ENCODE results near the gene RYR3.

The RYR3 gene

DNA sequence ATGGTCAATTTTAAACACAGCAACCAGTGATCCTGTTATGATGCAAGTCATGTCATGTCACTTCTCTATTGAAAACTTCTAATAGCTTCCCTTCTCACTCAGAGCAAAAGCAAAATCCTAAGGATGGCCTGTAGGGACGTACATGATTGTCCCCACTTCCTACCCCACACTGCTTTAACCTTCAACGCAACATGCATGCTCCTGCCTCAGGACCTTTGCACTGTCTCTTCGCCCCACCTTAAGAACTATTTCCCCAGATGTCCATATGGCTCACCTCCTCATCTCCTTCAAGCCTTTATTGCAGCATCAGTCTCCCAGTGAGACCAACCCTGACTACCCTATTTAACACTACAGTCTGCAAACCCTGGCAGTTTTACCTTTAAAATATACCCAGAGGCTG is 443.5 kb downstream of the RYR3 start:
- Mint-ChIP-seq H3K27ac (no peak overlapping the region), H3K4me1 (no peaks in the 10 kb centered on the region), H3K27me3 (peaks cover 11% of the 10 kb centered on the region), H3K9me3 (no peaks in the 10 kb centered on the region), H3K4me3 (no peak overlapping the region)
- DNase-seq (no peak), ATAC-seq (no peak)

DNA sequence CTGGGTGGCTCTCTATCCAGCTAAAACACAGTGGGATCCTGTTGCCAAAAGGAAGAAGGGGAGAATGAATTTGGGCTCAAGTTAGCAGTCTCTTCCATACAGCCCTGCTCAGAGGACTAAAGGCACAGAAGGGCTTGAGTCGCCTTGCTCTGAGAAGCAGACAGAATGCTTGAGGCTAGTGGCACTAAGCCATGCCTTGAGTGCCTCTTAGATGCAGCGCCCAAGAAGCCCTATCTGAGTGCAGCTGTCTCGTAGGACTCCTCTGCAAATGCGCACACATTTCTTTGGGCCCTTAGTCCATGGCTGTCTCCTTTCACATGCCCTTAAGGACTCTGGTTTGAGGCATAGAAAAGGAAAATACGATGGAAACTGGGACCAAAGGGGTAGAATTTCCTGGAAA is 446.2 kb downstream of the RYR3 start:
- DNase-seq (no peak), ATAC-seq (no peak)
- peaks cover 31% of the 10 kb centered on the region for H3K27me3 Mint-ChIP-seq
- no peak overlapping the region for H3K4me3 Mint-ChIP-seq
- no peak overlapping the region for H3K27ac Mint-ChIP-seq
- no peaks in the 10 kb centered on the region for H3K4me1 Mint-ChIP-seq
- H3K9me3 Mint-ChIP-seq = no peaks in the 10 kb centered on the region

DNA sequence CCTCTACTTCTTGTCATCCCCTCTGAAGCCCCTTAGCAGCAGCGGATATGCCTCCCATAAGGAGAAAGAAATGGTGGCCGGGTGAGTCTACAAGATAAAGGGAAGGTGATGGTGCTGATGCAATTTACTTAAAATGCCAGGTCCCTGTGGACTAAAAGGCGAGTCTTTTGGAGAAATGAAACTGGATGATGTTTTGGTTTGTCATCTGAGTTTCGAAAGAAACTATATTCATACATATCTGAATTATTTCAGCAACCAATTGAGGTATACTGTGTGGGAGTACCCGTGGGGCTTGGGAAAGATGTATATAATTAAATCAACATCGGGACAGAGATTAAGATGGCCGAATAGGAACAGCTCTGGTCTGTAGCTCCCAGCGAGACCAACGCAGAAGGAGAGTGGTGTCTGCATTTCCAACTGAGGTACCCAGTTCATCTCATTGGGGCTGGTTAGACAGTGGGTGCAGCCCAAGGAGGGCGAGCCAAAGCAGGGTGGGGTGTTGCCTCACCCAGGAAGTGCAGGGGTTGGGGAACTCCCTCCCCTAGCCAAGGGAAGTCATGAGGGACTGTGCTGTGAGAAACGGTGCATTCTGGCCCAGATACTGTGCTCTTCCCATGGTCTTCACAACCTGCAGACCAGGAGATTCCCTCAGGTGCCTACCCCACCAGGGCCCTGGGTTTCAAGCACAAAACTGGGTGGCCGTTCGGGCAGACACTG is 446.9 kb downstream of the RYR3 start:
- Mint-ChIP-seq H3K9me3 (no peaks in the 10 kb centered on the region), H3K27me3 (peaks cover 31% of the 10 kb centered on the region), H3K27ac (no peak overlapping the region), H3K4me3 (no peak overlapping the region), H3K4me1 (no peaks in the 10 kb centered on the region)
- no peak for ATAC-seq
- no peak for DNase-seq

DNA sequence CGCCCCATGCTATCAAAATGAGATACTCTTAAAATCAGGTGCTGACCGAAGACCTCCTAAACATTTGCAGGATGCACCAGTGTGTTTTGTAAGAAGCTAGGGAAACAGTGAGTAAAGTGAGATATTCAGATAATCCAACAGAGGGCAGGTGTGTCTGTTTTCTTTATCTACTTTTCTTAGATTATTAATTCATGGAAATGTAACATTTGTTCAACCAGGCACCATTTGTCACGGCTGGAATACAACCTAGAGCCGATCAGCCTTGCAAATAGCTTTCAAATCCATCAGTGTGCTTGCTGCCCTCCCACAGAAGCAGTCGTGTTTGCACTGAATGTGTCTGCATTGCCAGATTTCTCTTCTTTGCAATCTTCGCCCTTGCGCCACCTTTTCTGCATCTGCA is 455.6 kb downstream of the RYR3 start:
- no peak overlapping the region for H3K4me3 Mint-ChIP-seq
- DNase-seq (no peak), ATAC-seq (no peak)
- H3K27me3 Mint-ChIP-seq = no peaks in the 10 kb centered on the region
- H3K27ac Mint-ChIP-seq = no peak overlapping the region
- H3K4me1 Mint-ChIP-seq = no peaks in the 10 kb centered on the region
- H3K9me3 Mint-ChIP-seq = no peaks in the 10 kb centered on the region

DNA sequence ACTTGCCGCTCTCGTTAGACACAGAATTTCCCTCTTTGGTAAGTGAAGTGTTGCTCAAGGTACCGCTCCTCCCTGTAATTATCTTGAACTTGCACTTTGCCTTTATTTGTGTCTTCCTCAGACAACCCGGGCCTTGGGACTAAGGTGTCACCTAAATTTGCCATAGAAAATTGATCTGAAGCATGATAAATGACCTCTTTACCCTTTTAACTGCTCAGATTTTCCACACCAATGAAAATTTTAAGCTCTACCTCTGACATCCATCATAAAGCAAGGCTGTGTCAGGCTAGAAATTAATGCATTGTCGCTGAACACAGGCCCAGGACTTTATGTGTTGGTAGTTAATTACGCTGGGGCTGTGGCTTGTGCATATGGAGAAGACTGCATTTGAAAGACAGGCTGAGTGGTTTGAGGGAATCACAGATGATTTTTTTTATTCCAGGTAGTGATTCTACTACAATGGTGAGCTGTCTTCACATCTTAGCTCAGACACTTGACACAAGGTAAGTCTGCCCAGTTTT is 458.0 kb downstream of the RYR3 start:
- H3K27me3 Mint-ChIP-seq = no peaks in the 10 kb centered on the region
- no peaks in the 10 kb centered on the region for H3K9me3 Mint-ChIP-seq
- no peaks in the 10 kb centered on the region for H3K4me1 Mint-ChIP-seq
- H3K4me3 Mint-ChIP-seq = no peak overlapping the region
- DNase-seq (no peak), ATAC-seq (no peak)
- no peak overlapping the region for H3K27ac Mint-ChIP-seq

DNA sequence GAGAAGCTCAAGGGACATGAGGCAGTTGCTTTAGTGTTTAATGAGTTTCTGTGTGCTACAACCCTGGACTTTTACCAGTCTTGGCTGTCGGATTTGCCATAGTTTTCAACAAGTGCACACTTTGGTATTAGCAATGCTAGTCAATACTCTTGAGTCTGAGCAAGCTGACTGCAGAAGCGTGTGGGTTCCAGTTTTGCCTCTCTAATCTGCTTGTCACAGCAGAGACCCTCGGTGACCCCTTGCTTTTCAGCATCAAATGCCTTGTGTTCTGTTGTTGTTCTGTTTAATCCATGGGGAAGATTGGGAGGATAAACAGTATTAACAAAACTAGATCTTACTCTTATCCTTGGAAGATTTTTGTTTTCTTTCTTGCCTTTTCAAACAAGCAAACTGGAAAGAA is 463.2 kb downstream of the RYR3 start:
- Mint-ChIP-seq H3K4me3 (no peak overlapping the region), H3K9me3 (no peaks in the 10 kb centered on the region), H3K27me3 (peaks cover 8% of the 10 kb centered on the region), H3K4me1 (no peaks in the 10 kb centered on the region), H3K27ac (no peak overlapping the region)
- ATAC-seq (no peak), DNase-seq (no peak)

DNA sequence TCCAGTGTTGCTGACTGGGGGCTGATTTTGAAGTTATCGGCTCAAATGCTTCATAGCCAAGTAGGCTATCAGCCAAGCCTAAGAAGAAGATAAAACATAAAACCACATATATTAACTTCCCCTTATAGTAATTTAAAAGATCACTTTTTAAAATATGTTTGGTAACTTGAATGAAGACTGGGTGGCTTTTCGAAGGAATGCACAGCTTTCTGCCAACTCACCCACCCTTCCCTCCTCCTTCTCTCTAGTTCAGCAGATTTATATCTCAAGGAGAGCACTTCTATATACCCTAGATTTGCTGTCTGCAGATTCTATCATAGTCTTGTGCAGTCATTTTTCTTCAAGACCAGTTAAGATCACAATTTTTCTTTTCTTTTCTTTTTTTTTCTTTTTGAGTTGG is 468.1 kb downstream of the RYR3 start:
- H3K9me3 Mint-ChIP-seq = no peaks in the 10 kb centered on the region
- no peak overlapping the region for H3K4me3 Mint-ChIP-seq
- H3K4me1 Mint-ChIP-seq = no peaks in the 10 kb centered on the region
- DNase-seq (no peak), ATAC-seq (no peak)
- H3K27me3 Mint-ChIP-seq = peaks cover 8% of the 10 kb centered on the region
- no peak overlapping the region for H3K27ac Mint-ChIP-seq

DNA sequence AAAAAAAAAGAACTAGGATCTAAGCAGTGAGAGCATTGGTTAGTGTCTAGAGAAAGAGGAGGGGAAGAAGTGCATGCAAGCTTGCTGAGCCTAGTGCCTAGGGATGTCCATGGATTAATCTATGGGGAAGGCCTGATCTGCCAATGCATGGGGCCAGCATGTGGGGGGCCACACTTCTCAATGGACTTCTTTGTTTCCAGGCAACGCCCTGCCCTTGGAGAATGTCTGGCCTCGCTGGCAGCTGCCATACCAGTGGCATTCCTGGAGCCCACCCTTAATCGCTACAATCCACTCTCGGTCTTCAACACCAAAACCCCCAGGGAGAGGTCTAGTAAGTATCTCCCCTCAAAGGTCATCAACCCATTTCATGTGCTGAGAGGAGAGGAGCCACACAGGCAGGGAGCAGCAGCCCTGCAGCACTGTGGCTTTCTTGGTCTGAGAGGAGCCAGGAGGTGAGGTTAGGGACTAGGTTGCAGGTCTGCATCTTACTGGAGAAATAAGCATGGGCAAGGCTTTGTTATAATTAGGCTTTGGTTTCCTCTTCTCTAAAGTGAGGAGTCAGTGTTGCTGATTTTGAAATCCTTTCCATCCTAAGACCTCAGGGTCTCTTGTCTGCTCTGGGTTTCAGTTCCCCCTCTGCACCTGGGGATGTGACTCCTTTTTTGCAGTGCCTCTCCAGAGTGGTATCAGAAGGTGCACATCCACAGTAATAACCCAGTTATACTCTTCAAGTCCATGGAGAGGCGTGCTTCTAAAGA is 469.4 kb downstream of the RYR3 start:
- H3K4me3 Mint-ChIP-seq = no peak overlapping the region
- DNase-seq = no peak
- no peak overlapping the region for H3K27ac Mint-ChIP-seq
- peaks cover 4% of the 10 kb centered on the region for H3K27me3 Mint-ChIP-seq
- ATAC-seq = no peak
- H3K9me3 Mint-ChIP-seq = no peaks in the 10 kb centered on the region
- no peaks in the 10 kb centered on the region for H3K4me1 Mint-ChIP-seq

DNA sequence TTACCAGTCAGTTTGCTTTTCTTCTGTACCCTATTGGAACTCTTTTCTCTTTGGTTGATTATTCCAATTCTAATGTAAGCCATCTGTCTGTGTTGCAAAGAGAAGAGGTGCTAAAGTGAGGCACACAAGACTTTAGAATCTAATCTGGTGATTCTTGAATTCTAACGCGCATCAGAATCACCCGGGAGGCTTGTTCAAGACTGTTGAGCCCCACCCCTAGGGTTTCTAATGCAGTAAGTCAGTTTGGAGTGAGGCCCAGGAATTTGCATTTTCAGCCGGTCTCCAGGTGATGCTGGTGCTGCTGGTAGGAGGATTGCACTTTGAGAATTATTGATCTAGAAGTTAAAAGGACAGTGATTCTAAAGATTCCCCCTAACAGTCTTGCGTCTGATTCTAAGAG is 472.2 kb downstream of the RYR3 start:
- Mint-ChIP-seq H3K4me1 (no peaks in the 10 kb centered on the region), H3K27ac (no peak overlapping the region), H3K27me3 (no peaks in the 10 kb centered on the region), H3K4me3 (no peak overlapping the region), H3K9me3 (no peaks in the 10 kb centered on the region)
- DNase-seq (no peak), ATAC-seq (no peak)

DNA sequence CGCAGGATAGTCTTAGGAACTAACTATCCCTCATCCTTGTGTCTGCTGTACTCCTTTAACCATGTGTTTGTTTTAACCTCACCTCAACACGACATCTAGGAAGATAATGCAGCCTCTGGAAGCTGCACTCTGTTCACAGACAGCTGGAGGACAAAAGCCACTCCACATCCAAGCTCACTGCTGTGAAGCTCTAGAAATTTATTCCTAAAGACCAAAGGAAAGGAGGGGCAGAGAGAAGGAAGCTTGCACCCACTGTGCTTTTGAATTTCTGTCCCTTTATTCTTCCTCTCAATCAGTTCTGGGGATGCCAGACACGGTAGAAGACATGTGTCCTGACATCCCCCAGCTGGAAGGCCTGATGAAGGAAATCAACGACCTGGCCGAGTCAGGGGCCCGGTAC is 474.6 kb downstream of the RYR3 start:
- Mint-ChIP-seq H3K9me3 (no peaks in the 10 kb centered on the region), H3K27me3 (no peaks in the 10 kb centered on the region), H3K4me1 (peaks cover 5% of the 10 kb centered on the region), H3K27ac (no peak overlapping the region), H3K4me3 (no peak overlapping the region)
- DNase-seq = no peak
- no peak for ATAC-seq

DNA sequence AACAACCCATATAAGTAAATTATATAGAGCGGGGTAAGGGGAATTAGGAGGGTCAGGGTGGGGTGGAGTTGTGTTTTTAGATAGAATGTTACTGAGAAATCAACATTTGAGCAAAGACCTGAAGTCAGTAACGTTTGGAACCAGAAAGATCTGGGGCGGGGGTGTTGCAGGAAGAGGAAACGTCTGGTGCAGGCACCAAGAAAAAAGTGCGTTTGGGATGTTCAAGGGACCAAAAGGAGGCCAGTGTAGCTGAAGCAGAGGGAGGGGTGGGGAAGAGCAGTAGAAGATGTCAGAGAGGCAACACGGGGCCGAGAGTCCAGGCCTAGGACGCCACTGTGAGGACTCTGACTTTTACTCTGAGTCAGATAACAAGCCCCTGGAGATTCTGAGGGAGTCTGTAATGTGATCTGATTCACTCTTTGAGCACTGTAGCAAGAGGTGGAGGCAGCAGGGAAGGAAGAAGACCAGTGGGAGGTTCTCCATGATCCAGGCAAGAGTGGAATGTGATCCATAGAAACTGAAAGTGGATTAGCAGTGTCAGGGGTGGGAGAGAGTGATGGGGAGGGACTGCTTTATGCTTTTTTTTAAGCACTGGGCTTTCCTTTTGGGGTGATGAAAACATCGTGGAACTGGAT is 478.3 kb downstream of the RYR3 start:
- no peak overlapping the region for H3K4me3 Mint-ChIP-seq
- ATAC-seq (no peak), DNase-seq (no peak)
- H3K9me3 Mint-ChIP-seq = no peaks in the 10 kb centered on the region
- no peaks in the 10 kb centered on the region for H3K27me3 Mint-ChIP-seq
- peak overlapping the region; percentile 16 to 29 for H3K27ac Mint-ChIP-seq
- peaks cover 5% of the 10 kb centered on the region for H3K4me1 Mint-ChIP-seq

DNA sequence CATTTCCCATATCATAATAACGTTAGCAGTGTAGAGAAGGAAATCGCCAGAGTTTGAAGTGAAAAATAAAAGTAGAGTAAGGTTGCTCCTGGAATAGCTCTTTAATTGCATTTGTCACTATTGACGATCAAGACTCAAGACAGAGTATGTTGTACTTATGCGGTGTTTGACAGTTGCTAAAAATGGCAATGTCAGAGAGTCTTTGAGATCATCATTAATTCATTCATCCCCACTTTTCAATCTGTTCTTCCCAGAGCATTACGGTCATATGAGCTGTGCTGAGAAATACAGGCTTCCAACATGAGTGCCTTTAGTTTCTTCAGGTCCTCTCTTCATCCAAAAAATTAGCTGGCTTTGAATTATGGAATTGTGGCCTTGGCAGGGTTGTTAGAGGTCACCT is 483.7 kb downstream of the RYR3 start:
- Mint-ChIP-seq H3K27ac (no peak overlapping the region), H3K4me3 (no peak overlapping the region), H3K4me1 (no peaks in the 10 kb centered on the region), H3K27me3 (peaks cover 19% of the 10 kb centered on the region), H3K9me3 (no peaks in the 10 kb centered on the region)
- DNase-seq = no peak
- no peak for ATAC-seq

DNA sequence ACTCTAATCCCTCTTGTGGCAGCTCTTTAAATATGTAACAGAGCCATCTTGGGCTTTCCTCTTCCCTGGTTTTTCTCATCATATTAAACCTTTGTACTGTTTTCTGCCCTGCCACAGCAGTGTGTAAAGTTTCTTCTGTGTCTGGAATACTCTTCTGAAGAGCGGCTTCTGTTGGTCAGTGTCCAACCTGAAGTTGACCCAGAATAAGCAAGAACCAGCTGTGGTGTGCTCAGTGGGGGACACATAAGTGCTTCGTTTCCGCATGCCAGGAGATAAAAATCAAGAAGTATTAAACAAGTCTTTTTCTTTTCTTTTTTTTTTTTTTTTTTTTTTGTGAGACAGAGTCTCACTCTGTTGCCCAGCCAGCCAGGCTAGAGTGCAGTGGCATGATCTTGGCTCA is 484.3 kb downstream of the RYR3 start:
- Mint-ChIP-seq H3K4me1 (no peaks in the 10 kb centered on the region), H3K4me3 (no peak overlapping the region), H3K27me3 (peaks cover 19% of the 10 kb centered on the region), H3K9me3 (no peaks in the 10 kb centered on the region), H3K27ac (no peak overlapping the region)
- no peak for DNase-seq
- no peak for ATAC-seq

DNA sequence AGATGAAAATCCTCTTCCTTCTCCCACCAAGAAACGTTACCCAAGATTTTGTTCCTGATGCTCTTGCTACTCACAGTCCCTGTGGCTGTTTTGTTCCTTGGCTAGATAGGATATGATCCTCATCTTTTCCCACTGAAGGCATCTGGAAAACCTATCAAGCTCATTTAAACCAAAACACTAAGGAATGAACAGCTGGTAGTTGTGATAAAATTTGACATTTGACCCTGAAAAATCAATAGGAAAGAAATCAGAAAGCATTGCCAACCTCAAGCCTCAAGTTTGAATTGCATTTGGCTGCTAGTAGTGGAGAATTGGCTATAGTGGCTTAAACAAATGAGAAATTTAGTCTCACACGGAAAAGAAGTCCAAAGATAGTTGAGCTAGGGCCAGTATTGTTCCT is 486.9 kb downstream of the RYR3 start:
- Mint-ChIP-seq H3K9me3 (no peaks in the 10 kb centered on the region), H3K4me1 (no peaks in the 10 kb centered on the region), H3K27ac (no peak overlapping the region), H3K4me3 (no peak overlapping the region), H3K27me3 (peaks cover 19% of the 10 kb centered on the region)
- no peak for ATAC-seq
- no peak for DNase-seq

DNA sequence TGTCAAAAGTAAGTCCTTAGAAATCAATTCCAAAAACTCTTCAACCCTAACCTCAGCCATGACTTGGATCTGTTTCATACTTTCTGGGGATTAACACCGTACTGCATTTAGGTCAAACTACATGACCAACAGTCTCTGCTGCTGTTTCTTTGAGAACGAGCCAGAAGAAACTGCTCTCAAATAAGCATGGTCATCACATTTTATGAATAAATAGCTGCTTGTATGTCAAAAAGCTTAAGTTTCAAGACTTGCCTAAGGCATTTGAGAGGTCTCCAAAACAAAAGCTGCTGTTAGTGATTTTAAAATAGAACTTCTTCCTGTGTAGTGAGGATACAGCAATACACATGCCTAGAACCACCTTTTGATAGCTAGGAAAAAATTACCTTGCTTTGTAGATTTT is 491.2 kb downstream of the RYR3 start:
- Mint-ChIP-seq H3K4me3 (no peak overlapping the region), H3K27ac (no peak overlapping the region), H3K4me1 (no peaks in the 10 kb centered on the region), H3K27me3 (peaks cover 19% of the 10 kb centered on the region), H3K9me3 (no peaks in the 10 kb centered on the region)
- ATAC-seq (no peak), DNase-seq (no peak)

DNA sequence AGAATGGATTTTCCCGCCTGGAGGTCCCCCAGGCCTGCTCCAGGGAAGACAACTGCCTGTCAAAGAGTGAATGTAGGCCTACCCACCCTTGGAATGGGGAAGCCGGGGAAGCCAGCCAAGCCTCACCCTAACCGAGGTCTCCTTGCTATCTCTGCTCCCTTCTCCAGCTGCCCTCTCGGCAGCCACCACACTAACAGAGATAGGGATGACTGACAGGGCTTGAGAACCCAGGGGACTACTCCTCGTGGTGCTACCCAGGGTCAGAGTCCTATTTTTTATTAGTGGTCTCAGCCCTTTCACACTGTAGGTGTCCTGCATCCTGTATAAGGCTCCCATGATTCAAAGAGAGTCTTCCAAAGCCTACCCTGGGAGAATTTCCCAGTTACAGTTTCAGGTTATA is 496.9 kb downstream of the RYR3 start:
- DNase-seq (no peak), ATAC-seq (no peak)
- no peaks in the 10 kb centered on the region for H3K9me3 Mint-ChIP-seq
- H3K4me1 Mint-ChIP-seq = no peaks in the 10 kb centered on the region
- H3K27ac Mint-ChIP-seq = no peak overlapping the region
- H3K4me3 Mint-ChIP-seq = no peak overlapping the region
- peaks cover 16% of the 10 kb centered on the region for H3K27me3 Mint-ChIP-seq

All from stimulated activated naive CD8-positive, alpha-beta T cell treated with anti-CD3 and anti-CD28 coated beads, Interleukin-15, amount 100 ng/mL, for 72 hours (primary cell).